ENCODE results near the gene FOXO6.

FOXO6 gene

DNA sequence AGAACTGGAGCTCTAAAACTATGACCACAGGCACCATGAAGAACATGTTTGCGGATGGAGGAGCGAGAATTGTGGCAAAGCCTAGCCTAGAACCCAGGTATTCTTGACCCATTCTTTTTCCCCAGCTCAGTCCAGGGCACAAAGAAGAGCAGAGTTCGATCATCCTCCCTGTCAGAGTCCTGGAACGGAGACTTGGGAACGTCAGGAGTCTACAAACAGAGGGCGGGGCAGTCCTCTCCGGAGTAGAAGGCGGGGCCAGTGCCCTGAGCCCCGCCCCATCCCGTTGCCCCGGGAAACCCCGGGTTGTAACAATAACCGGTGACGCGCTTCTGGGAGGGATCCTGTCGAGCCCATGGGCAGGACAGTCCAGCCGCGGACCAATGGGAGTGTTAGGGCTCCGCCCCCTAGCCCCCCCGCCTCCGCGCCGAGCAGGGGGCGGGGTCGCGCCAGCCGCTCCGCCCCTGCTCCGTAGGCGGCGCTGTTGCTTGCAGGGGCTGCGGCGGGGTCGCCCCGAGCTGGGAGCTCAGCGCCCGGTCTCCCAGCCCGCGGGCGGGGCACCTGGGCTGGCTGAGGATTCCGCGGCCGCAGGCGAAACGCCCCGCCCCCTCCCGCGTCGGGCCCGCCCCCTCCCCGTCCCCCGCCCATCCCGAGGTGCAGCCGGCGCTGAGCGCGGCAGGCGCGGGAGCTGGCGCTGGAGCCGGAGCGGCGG lies at the start of gene FOXO6:
Gene FOXO6, plus strand, starts transcription at position 649 of the 709 bp plus-strand sequence.
- DNase-seq, result peak; percentile 98

GRCh38 chr1:41312991-41313645 lies 48.1 kb upstream of the FOXO6 start:
- no peak for DNase-seq

DNA sequence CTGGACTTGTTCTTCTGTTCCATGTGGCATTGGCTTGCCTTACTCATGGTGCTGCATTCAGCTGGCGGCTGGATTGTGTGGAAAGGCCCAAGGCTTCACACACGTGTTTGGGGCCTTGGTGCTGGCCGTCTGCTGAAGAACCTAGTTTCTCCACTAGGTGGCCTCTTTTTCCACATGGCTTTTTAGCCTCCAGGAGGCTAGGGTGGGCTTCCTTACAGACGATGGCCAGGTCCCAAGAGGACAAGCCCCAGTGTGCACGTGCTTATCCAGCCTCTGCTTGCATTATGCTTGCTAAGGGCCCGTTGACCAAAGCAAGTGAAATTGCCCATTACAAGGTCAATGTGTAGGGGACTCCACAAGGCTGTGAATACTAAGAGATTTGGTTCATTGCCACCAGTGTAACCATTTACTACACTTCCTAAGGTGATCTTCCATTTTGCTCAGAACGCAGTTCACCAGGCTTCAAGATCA lies 47.5 kb upstream of the FOXO6 start:
- DNase-seq, result peak; percentile 37

GRCh38 chr1:41314376-41315145 lies 46.7 kb upstream of the FOXO6 start:
- no peak for DNase-seq

DNA sequence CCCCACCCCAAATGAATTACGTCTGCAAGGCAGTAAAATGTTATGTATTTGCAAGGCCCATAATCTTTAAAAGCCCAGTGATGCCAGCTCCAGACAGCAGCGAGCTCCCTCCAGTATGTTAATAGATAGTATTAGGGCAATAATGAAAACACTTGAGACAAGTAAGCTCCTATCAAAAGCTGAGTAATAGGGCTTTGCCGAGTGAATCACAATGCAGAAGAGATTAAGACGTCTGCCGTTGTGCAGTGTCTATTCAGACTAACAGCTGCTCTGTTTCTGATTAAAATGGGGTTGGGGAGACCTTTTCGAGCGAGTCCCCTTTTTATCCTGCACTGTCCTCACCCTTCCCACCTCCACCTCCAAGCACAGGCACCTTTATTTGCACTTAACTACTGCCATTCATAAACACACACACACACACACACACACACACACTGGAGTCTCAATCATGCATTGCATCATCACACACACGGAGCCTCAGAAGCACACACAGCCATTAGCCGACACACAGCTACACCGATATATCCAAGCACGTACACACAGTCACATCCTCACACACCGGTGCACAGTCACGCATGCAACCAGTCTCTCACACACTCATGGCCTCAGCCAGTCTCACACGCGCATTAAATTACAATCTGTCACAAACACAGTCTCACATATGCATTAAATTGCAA lies 46.0 kb upstream of the FOXO6 start:
- no peak for DNase-seq

DNA sequence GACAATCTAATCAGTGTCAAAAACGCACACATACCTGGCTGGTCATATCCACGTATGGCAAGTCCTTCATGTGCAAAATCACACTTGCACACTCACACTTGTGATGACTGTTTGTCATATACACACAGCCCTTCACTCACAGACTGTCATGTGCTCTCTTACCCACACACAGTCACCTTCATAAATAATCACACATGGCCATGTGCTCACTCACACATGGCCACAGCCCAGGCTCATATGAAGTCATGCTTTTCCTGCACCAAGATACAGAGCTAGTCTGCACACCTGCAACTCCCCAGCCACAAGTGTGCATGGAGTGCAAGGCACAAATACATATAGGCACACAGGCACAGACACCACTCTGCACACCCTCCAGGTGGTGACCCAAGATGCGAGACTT lies 45.4 kb upstream of the FOXO6 start:
- DNase-seq, result no peak

DNA sequence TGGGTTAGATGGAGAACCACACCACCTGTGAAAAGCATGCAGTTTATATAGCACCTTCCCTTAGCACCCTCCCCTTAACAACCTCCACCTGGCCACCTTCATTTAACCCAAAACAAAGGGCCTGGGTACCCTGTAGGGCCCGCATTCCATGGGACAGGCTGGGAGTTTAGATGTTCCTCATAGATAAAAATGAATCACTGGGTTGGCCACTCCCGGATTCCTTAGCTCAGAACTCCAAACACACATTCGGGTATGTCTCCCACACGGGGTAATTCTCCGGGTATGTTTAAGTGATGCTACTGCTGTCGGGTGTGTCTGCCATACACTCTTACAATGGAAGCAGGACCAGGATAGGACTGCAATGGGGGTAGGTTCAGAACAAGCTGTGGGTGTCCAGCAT lies 43.9 kb upstream of the FOXO6 start:
- DNase-seq, result no peak

DNA sequence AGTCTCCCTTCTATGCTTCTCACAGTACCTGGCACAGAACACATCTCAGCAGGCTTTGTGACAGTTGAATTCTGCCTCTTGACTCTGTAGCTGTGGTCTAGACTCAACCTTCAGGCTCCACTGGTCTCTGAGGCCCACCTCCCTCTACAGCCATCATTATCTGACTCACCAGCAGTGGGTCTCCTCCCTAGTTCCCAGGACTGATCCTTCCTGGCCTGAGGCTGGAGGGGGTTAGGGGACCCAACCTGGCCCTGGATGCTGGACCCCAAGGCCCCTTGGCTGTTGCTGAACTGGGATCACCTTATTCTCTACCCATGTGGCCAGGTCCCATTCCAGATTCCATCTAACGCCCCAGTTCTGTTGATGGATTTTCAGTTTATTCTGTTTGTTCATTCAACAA lies 43.1 kb upstream of the FOXO6 start:
- no peak for DNase-seq

- DNase-seq, result no peak
Observed at GRCh38 chr1:41319106-41319755, 42.0 kb upstream of the FOXO6 start.

DNA sequence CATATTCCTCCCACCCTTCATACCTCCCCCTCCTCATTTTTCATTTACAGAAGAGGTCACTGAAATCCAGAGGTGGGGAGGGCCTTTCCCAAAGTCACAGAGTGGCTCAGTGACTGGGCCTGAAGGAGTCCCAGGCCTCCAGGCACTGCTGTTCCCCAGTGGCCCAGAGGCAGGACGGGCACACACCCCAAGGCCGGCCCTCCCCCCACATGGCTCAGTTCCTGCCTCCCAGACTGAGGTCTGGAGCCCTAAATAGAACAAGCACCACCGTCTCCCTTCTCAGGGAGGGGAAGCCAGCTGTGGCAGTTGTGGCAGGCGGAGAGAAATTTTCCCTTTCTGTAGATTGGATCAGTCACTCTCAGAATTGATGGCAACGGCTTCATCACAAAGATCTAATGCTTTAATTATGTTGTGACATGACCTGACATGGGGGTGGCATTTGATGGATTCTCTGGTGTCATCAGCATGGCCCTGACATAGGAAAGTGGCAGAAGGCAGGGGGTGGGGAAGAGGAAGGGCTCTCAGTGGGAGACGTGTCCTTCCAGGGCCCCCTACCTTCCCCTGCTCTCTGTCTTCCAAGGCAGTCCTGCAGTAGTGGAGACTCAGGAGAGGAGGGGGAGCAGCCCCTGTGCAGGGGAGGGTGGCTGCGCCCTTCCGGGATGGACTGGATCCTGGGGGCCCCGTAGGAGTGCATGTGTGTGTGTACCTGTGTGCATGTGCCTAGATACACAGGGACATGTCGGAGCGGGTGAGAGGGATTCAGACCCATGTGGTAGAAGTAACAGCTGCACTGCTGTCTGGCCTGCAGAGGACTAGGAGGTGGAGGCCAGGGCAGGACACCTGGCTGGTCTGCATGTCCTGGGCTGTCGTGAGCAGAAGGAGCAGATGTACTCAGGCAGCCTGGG lies 41.2 kb upstream of the FOXO6 start:
- DNase-seq, result no peak

GRCh38 chr1:41320895-41321676 lies 40.1 kb upstream of the FOXO6 start:
- DNase-seq, result no peak

DNA sequence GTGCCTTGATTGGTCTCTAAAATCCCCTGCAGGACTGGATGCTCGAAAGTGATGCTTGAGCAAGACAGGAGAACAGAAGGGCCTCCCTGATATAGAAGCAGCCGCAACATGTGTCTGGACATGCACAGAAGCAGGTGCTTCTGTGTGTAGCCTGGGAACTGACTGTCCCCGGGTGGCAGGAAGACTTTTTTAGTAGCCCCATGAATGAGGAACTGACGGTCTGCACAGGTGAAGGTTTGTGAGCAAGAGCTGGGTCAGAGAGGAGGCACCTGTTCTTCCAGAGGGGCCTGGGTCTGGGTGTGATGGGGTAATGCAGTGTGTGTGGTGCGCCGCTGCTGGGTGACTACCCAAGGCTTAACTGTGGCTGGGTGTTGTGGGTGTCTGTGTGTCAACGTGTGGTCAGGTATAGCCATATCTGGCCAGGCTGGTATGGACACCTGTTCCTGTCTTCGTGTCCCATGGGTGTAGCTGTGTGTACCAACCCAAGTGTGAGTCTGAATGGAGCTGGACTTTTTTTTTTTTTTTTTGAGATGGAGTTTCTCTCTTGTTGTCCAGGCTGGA lies 39.1 kb upstream of the FOXO6 start:
- DNase-seq, result no peak

DNA sequence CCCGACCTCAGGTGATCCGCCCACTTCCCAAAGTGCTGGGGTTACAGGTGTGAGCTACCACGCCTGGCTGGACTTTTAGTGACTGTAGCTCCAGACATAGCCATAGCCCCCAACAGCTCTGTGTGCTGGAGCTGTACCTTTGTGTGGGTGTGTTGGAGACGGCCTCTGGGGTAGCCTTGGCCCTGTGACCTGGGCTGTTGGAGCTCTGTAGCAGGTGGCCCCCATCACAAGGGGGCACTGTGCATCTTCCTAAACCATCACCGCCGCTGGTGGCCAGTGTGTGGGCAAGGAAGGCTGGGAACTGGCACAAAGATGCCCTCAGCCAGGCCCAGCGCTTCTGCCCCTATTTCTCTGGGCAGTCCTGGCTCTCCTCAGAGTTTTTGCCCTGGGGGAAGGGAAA lies 38.4 kb upstream of the FOXO6 start:
- DNase-seq, result peak; percentile 31

GRCh38 chr1:41323243-41323642 lies 38.0 kb upstream of the FOXO6 start:
- DNase-seq, result no peak

DNA sequence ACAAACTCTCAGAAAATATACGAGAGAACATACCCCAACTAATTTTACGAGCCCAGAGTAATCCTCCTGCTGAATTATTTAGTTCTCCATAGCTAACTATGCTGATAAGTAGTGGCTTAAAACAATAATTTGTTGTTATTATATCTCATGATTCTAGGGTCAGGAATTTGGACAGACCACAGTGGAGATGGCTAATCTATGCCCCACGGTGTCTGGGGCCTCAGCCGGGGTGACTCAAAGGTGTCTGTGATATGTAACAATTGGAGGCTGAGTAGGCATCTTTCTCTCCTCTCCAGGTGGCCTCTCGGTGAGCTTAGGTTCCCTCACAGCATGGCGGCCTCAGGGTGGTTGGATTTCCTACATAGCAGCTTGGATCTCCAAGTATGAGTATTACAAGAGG lies 35.4 kb upstream of the FOXO6 start:
- DNase-seq, result no peak

DNA sequence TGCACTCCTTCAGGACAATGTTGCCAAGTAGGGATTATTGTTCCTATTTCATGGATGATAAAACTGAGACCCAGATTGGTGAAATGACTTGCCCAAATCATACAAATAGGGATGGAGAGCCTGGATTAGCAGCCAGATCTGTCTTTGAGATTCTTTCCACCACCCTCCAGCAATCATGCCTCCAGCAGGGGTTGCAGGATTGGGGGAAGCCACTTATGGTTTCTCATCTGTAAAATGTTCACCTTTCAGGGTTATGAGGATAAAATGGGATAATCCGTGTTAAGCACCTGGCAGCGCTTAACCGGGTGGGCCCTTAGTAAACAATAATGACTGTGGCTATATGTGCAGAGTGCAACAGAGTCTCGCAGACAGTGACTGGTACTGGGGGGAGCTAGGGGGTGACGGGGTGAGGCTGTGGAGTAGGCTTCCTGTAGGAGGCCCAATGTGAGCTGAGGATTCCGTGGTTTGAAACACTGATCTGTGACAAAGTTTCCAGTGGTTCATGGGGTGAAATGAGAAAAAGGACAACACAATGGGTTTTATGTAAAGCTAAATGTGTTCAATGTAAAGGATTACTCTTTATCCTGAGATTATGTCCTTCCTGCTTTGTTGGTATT lies 33.7 kb upstream of the FOXO6 start:
- DNase-seq, result no peak

DNA sequence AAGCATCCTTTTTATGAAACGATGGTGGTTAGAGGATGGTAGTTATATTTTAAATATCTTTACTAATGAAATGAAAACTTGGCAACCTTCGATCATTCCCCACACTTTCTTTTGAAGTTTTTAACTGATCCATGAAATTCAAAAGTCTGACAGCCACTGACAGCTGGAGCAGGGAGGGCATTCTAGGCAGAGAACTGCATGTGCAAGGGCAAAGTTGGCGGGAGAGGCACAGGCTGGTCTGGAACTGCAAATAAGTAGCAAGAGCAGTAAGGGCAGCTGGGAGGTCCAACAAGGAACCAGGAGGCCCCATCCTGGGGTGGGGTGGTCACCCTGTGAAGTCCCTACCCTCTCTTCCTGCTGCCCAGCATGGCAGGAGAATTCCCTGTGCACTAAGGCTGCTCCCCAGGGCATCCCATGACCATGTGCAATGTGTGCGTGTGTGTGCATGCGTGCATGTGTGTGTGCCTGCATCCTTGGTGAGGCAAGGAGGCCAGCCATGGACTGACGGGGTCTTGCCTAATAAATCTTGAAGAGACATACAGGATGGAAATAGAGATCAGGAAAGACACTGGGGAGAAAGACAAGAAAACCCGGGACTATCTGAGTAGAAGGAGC lies 33.1 kb upstream of the FOXO6 start:
- no peak for DNase-seq

- DNase-seq, result no peak
Observed at GRCh38 chr1:41328780-41329640, 32.2 kb upstream of the FOXO6 start.
